GM23338 (cell line): ENCODE data around the gene BMAL1. TPM values are rescaled to one million over a fixed set of nuclear protein-coding genes. Genes with fewer than 3 reads are reported as not detected.

Experiments used
- ATAC-seq: fragments of 200-7000 bp; cut with Tn5 transposase; 3 replicates; pipeline ENCODE4 v1.9.1; 2020
- DNase-seq: peaks from one replicate; pipeline ENCODE4 v3.0.0-alpha.2; 2015; ENCODE audit warnings: low spot score
- H2AFZ ChIP-seq: fragments of 200-600 bp; sonication (generic); 2 replicates; pipeline ENCODE4 v1.8.0; 2016; ENCODE audit warnings: antibody characterized with exemption, mild to moderate bottlenecking, moderate library complexity
- H3F3A ChIP-seq: fragments of 200-600 bp; sonication (generic); replicated peaks from 2 replicates; pipeline ENCODE4 v1.8.0; 2017; ENCODE audit warnings: antibody characterized with exemption, mixed run types, low read depth
- H3K27ac ChIP-seq: fragments of 200-600 bp; sonication (generic); 2 replicates; pipeline ENCODE4 v1.6.1; 2016; ENCODE audit warnings: low read depth
- H3K27me3 ChIP-seq: fragments of 200-600 bp; sonication (generic); 2 replicates; pipeline ENCODE4 v1.8.0; 2016; ENCODE audit warnings: mild to moderate bottlenecking, mixed run types, moderate library complexity; ENCODE audit not compliant: insufficient read depth
- H3K36me3 ChIP-seq: fragments of 200-600 bp; sonication (generic); 2 replicates; pipeline ENCODE4 v1.8.0; 2016; ENCODE audit warnings: mild to moderate bottlenecking; ENCODE audit not compliant: insufficient read depth
- H3K4me1 ChIP-seq: fragments of 200-600 bp; sonication (generic); 2 replicates; pipeline ENCODE4 v1.8.0; 2016; ENCODE audit warnings: mild to moderate bottlenecking, moderate library complexity; ENCODE audit not compliant: insufficient read depth
- H3K4me2 ChIP-seq: fragments of 200-600 bp; sonication (generic); 2 replicates; pipeline ENCODE4 v1.7.1; 2017; ENCODE audit warnings: mixed run types
- H3K4me3 ChIP-seq: fragments of 200-600 bp; sonication (generic); 2 replicates; pipeline ENCODE4 v1.6.1; 2016; ENCODE audit warnings: mixed run types
- H3K79me2 ChIP-seq: fragments of 200-600 bp; sonication (generic); replicated peaks from 2 replicates; pipeline ENCODE4 v1.8.0; 2017; ENCODE audit warnings: mild to moderate bottlenecking; ENCODE audit not compliant: insufficient read depth
- H3K9me2 ChIP-seq: fragments of 200-600 bp; sonication (generic); 2 replicates; pipeline ENCODE4 v1.8.0; 2017; ENCODE audit not compliant: insufficient read depth
- H4K20me1 ChIP-seq: fragments of 200-600 bp; sonication (generic); replicated peaks from 2 replicates; pipeline ENCODE4 v1.8.0; 2017; ENCODE audit warnings: mild to moderate bottlenecking; ENCODE audit not compliant: insufficient read depth
- H3K27ac Mint-ChIP-seq: 2 replicates; pipeline ENCODE4 v1.8.0; 2020; ENCODE audit warnings: inconsistent platforms, mild to moderate bottlenecking, moderate library complexity, mixed read lengths
- H3K27me3 Mint-ChIP-seq: 3 replicates; pipeline ENCODE4 v1.8.0; 2022; ENCODE audit warnings: low read depth, mild to moderate bottlenecking, moderate library complexity, mixed read lengths, inconsistent platforms; ENCODE audit not compliant: insufficient read depth, poor library complexity
- H3K36me3 Mint-ChIP-seq: 3 replicates; pipeline ENCODE4 v1.8.0; 2021; ENCODE audit warnings: low read depth, mild to moderate bottlenecking, inconsistent platforms, moderate library complexity, mixed read lengths
- H3K4me1 Mint-ChIP-seq: 3 replicates; pipeline ENCODE4 v1.8.0; 2020; ENCODE audit warnings: mild to moderate bottlenecking, inconsistent platforms, mixed read lengths
- H3K4me3 Mint-ChIP-seq: 3 replicates; pipeline ENCODE4 v1.8.0; 2021; ENCODE audit warnings: moderate library complexity, mild to moderate bottlenecking, inconsistent platforms, mixed read lengths
- H3K9me3 Mint-ChIP-seq: 3 replicates; pipeline ENCODE4 v1.8.0; 2020; ENCODE audit warnings: moderate library complexity, mild to moderate bottlenecking, inconsistent platforms, mixed read lengths
- CREB1 ChIP-seq: fragments of 250-450 bp; sonication (Bioruptor Pico); IDR thresholded peaks from 2 replicates; pipeline ENCODE4 v1.5.0; 2020; ENCODE audit warnings: low read depth, mild to moderate bottlenecking, moderate library complexity
- EZH2 ChIP-seq: fragments of 200-600 bp; sonication (generic); IDR thresholded peaks from one replicate; pipeline ENCODE4 v1.8.0; 2017; ENCODE audit warnings: antibody characterized with exemption, mild to moderate bottlenecking, low read depth; ENCODE audit not compliant: unreplicated experiment
- EZH2phosphoT487 ChIP-seq: fragments of 200-600 bp; sonication (generic); IDR thresholded peaks from one replicate; pipeline ENCODE4 v1.8.1; 2018; ENCODE audit warnings: antibody characterized with exemption; ENCODE audit not compliant: unreplicated experiment
- JUNB ChIP-seq: IDR thresholded peaks from one replicate; pipeline ENCODE4 v1.6.1; 2016; ENCODE audit warnings: antibody characterized with exemption; ENCODE audit not compliant: unreplicated experiment
- NANOG ChIP-seq: IDR thresholded peaks from 2 replicates; pipeline ENCODE4 v1.6.1; 2016; ENCODE audit warnings: antibody characterized with exemption, borderline replicate concordance
- POLR2AphosphoS5 ChIP-seq: IDR thresholded peaks from 2 replicates; pipeline ENCODE4 v1.6.1; 2016; ENCODE audit warnings: antibody characterized with exemption, low read depth
- STAT1 ChIP-seq: IDR thresholded peaks from one replicate; pipeline ENCODE4 v1.6.1; 2016; ENCODE audit warnings: antibody characterized with exemption; ENCODE audit not compliant: unreplicated experiment
- ZNF114 ChIP-seq: fragments of 250-450 bp; sonication (Bioruptor Pico); IDR thresholded peaks from 2 replicates; pipeline ENCODE4 v1.5.0; 2020; ENCODE audit warnings: mild to moderate bottlenecking, moderate library complexity
- ZNF331 ChIP-seq: fragments of 250-450 bp; sonication (Bioruptor Pico); IDR thresholded peaks from 2 replicates; pipeline ENCODE4 v1.5.0; 2020; ENCODE audit warnings: low read depth, mild to moderate bottlenecking, moderate library complexity
- polyA plus RNA-seq: library from polyadenylated mRNA; unstranded; fragments of >200 nt; fragmentation: Nextera tagmentation; extraction: Ambion mirVana; gene quantifications from 2 replicates; pipeline ENCODE4 v1.2.1, GENCODE V29; 2016
- total RNA-seq: library from RNA; depleted of rRNA; stranded (reverse); fragments of >200 nt; shearing (Covaris generic); gene quantifications from 2 replicates; pipeline ENCODE4 v1.2.3, GENCODE V29; 2014
- TF ChIP-seq, protein P1 (sequence below), 2 experiments: fragments of 200-600 bp in 1 of 2; sonication (generic) in 1 of 2; conservative IDR thresholded peaks; 2 replicates each; pipeline versions ENCODE4 v1.5.1 to v1.6.1; 2016 to 2017; ENCODE audit warnings: antibody characterized with exemption in 2 of 2, low read depth in 2 of 2, mild to moderate bottlenecking in 2 of 2, moderate library complexity in 1 of 2
- TF ChIP-seq, protein P2 (sequence below): IDR thresholded peaks from one replicate; pipeline ENCODE4 v1.6.1; 2018; ENCODE audit warnings: antibody characterized with exemption; ENCODE audit not compliant: unreplicated experiment
- TF ChIP-seq, protein P3 (sequence below): IDR thresholded peaks from 2 replicates; pipeline ENCODE4 v1.6.1; 2016; ENCODE audit warnings: antibody characterized with exemption

The BMAL1 gene
- total and polyA plus RNA-seq, 2 experiments from 2014 or later: 5.1 to 7.2 TPM

DNA sequence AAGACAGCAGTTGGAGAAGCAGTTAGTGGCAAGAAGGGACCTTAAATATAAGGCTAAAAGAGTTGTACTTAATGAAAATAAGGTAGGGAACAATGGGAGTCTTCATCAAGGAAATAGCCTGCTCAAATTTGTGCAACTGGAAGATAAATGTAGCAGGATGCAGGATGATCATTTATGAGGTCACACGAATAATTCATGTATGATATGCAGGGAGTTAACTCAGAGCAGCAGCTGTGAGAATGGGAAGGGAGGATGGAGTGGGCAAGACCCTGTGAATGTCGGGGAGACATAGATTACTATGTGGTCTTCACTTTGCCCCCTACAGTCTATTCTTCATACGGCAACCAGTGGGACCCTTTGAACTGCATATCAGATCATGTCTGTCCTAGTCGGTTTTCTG is 25.2 kb upstream of the BMAL1 start:
- DNase-seq: peak; percentile 21
- H3K27me3 ChIP-seq: no peaks in the 10 kb centered on the region
- H3K4me3 ChIP-seq: no peak overlapping the region
- no peak for ATAC-seq
- H3K4me1 ChIP-seq: peaks cover 1% of the 10 kb centered on the region; the same call in 1 of the 2 replicates
- TF ChIP-seq, protein P1, sequence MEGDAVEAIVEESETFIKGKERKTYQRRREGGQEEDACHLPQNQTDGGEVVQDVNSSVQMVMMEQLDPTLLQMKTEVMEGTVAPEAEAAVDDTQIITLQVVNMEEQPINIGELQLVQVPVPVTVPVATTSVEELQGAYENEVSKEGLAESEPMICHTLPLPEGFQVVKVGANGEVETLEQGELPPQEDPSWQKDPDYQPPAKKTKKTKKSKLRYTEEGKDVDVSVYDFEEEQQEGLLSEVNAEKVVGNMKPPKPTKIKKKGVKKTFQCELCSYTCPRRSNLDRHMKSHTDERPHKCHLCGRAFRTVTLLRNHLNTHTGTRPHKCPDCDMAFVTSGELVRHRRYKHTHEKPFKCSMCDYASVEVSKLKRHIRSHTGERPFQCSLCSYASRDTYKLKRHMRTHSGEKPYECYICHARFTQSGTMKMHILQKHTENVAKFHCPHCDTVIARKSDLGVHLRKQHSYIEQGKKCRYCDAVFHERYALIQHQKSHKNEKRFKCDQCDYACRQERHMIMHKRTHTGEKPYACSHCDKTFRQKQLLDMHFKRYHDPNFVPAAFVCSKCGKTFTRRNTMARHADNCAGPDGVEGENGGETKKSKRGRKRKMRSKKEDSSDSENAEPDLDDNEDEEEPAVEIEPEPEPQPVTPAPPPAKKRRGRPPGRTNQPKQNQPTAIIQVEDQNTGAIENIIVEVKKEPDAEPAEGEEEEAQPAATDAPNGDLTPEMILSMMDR (conservative IDR thresholded peaks at IDR 0.05; ENCODE audit: low read depth in 2 of 2): peak; percentile 1 to 16; a peak in 1 of 4 replicates
- TF ChIP-seq, protein P2, sequence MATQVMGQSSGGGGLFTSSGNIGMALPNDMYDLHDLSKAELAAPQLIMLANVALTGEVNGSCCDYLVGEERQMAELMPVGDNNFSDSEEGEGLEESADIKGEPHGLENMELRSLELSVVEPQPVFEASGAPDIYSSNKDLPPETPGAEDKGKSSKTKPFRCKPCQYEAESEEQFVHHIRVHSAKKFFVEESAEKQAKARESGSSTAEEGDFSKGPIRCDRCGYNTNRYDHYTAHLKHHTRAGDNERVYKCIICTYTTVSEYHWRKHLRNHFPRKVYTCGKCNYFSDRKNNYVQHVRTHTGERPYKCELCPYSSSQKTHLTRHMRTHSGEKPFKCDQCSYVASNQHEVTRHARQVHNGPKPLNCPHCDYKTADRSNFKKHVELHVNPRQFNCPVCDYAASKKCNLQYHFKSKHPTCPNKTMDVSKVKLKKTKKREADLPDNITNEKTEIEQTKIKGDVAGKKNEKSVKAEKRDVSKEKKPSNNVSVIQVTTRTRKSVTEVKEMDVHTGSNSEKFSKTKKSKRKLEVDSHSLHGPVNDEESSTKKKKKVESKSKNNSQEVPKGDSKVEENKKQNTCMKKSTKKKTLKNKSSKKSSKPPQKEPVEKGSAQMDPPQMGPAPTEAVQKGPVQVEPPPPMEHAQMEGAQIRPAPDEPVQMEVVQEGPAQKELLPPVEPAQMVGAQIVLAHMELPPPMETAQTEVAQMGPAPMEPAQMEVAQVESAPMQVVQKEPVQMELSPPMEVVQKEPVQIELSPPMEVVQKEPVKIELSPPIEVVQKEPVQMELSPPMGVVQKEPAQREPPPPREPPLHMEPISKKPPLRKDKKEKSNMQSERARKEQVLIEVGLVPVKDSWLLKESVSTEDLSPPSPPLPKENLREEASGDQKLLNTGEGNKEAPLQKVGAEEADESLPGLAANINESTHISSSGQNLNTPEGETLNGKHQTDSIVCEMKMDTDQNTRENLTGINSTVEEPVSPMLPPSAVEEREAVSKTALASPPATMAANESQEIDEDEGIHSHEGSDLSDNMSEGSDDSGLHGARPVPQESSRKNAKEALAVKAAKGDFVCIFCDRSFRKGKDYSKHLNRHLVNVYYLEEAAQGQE: no peak
- no peak overlapping the region for H3K27ac ChIP-seq
- Mint-ChIP-seq H3K4me1 (no peaks in the 10 kb centered on the region), H3K27ac (no peak overlapping the region), H3K9me3 (no peaks in the 10 kb centered on the region), H3K27me3 (peaks cover under 1% of the 10 kb centered on the region), H3K36me3 (no peaks in the 10 kb centered on the region), H3K4me3 (no peak overlapping the region)
- H2AFZ ChIP-seq: no peak overlapping the region
- H3K4me2 ChIP-seq: no peak overlapping the region
- H4K20me1 ChIP-seq: no peaks in the 10 kb centered on the region
- no peaks in the 10 kb centered on the region for H3K36me3 ChIP-seq
- no peaks in the 10 kb centered on the region for H3F3A ChIP-seq
- no peaks in the 10 kb centered on the region for H3K79me2 ChIP-seq
- H3K9me2 ChIP-seq: 0 out of 2 replicates have a peak, but pooled peaks cover 5% of the 10 kb centered on the region

DNA sequence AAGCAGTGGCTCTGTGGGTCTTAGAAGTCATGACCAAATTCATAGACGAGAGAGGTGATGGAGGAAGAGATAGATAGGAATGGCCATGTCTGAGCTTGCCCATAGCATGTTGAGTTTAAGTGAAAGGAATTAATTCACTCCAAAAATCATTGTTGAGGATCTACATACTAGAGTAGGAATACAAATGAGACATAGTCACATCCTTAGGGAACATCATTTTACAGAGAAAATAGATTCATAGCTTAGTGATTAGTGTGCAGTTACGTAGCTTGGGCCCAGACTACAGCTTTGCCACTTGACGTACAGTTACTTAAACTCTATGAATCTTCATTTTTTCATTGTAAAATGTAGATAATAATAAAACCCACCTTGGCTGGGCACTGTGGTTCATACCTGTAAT is 21.4 kb upstream of the BMAL1 start:
- Mint-ChIP-seq H3K9me3 (no peaks in the 10 kb centered on the region), H3K27ac (no peak overlapping the region), H3K4me1 (peaks cover 24% of the 10 kb centered on the region), H3K36me3 (no peaks in the 10 kb centered on the region), H3K4me3 (no peak overlapping the region), H3K27me3 (peaks cover 7% of the 10 kb centered on the region)
- DNase-seq: no peak
- no peak overlapping the region for H3K4me3 ChIP-seq
- no peak overlapping the region for H3K4me2 ChIP-seq
- no peaks in the 10 kb centered on the region for H3K36me3 ChIP-seq
- H3F3A ChIP-seq: no peaks in the 10 kb centered on the region
- H3K27ac ChIP-seq: no peak overlapping the region
- no peaks in the 10 kb centered on the region for H4K20me1 ChIP-seq
- no peak for ATAC-seq
- H2AFZ ChIP-seq: no peak overlapping the region
- H3K79me2 ChIP-seq: no peaks in the 10 kb centered on the region
- no peaks in the 10 kb centered on the region for H3K27me3 ChIP-seq
- 0 out of 2 replicates have a peak, but pooled peaks cover 5% of the 10 kb centered on the region for H3K9me2 ChIP-seq
- peaks cover 33% of the 10 kb centered on the region for H3K4me1 ChIP-seq
- TF ChIP-seq EZH2: no peak
- no peak for TF ChIP-seq EZH2phosphoT487
- no peak for TF ChIP-seq STAT1
- TF ChIP-seq, protein P1 (conservative IDR thresholded peaks at IDR 0.05; ENCODE audit: low read depth in 2 of 2): no peak
- TF ChIP-seq, protein P3, sequence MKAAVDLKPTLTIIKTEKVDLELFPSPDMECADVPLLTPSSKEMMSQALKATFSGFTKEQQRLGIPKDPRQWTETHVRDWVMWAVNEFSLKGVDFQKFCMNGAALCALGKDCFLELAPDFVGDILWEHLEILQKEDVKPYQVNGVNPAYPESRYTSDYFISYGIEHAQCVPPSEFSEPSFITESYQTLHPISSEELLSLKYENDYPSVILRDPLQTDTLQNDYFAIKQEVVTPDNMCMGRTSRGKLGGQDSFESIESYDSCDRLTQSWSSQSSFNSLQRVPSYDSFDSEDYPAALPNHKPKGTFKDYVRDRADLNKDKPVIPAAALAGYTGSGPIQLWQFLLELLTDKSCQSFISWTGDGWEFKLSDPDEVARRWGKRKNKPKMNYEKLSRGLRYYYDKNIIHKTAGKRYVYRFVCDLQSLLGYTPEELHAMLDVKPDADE: no peak
- TF ChIP-seq POLR2AphosphoS5: no peak
- no peak for TF ChIP-seq CREB1 (CRISPR knock-in tag)
- TF ChIP-seq ZNF331 (CRISPR knock-in tag): no peak
- no peak for TF ChIP-seq NANOG
- TF ChIP-seq ZNF114: no peak
- TF ChIP-seq, protein P2: no peak
- TF ChIP-seq JUNB: no peak
